CD4-positive, CD25-positive, alpha-beta regulatory T cell (primary cell): ENCODE results near the gene PRIM1. TPM values are rescaled to one million over a fixed set of nuclear protein-coding genes. Genes with fewer than 3 reads are reported as not detected.
"Not testable (repeated sequence)": the region's sequence is repeated elsewhere in the genome, so short reads cannot be mapped to it uniquely, and the experiment has no call there.

ENCODE experiments used
- ATAC-seq, 2 donors: fragments of 150-1000 bp; cut with Tn5 transposase; one replicate each; pipeline ENCODE4 v1.10.0; 2021; ENCODE audit warnings: low read depth in 2 of 2, moderate number of reproducible peaks in 2 of 2, moderate library complexity in 1 of 2
- DNase-seq, 3 donors: peaks; one replicate each; pipeline versions ENCODE4 v3.0.0 to v3.0.0-alpha.2; 2012 to 2022; ENCODE audit warnings: mixed read lengths in 1 of 3
- H3K27ac ChIP-seq: one replicate; pipeline ENCODE4 v1.7.0; 2013; ENCODE audit warnings: mild to moderate bottlenecking, low read length; ENCODE audit not compliant: insufficient read depth, poor library complexity, severe bottlenecking
- H3K27me3 ChIP-seq: one replicate; pipeline ENCODE4 v1.7.0; 2013; ENCODE audit warnings: low read length; ENCODE audit not compliant: control insufficient read depth, insufficient read depth
- H3K36me3 ChIP-seq: one replicate; pipeline ENCODE4 v1.7.0; 2013; ENCODE audit warnings: mild to moderate bottlenecking, low read length, moderate library complexity; ENCODE audit not compliant: control insufficient read depth, insufficient read depth
- H3K4me1 ChIP-seq: 2 replicates; pipeline ENCODE4 v1.7.0; 2013; ENCODE audit warnings: mild to moderate bottlenecking, low read length; ENCODE audit not compliant: insufficient read depth, control insufficient read depth, poor library complexity, severe bottlenecking
- H3K4me3 ChIP-seq: one replicate; pipeline ENCODE4 v1.7.0; 2013; ENCODE audit warnings: low read depth, mild to moderate bottlenecking, low read length, moderate library complexity
- H3K9me3 ChIP-seq, 2 experiments: 1 replicate in 1 of 2; 2 replicates in 1 of 2; pipeline ENCODE4 v1.7.0; 2013; ENCODE audit warnings: low read length in 2 of 2, mild to moderate bottlenecking in 1 of 2, moderate library complexity in 1 of 2; ENCODE audit not compliant: control insufficient read depth in 2 of 2
- H3K27ac Mint-ChIP-seq, 3 donors: one replicate each; pipeline ENCODE4 v1.8.0; 2020 to 2022; ENCODE audit warnings: mild to moderate bottlenecking in 3 of 3, mixed read lengths in 3 of 3, moderate library complexity in 2 of 3
- H3K27me3 Mint-ChIP-seq: one replicate; pipeline ENCODE4 v1.8.0; 2022; ENCODE audit warnings: mild to moderate bottlenecking, mixed read lengths
- H3K36me3 Mint-ChIP-seq: one replicate; pipeline ENCODE4 v1.8.0; 2020; ENCODE audit warnings: mixed read lengths
- H3K4me1 Mint-ChIP-seq, 4 donors: one replicate each; pipeline ENCODE4 v1.8.0; 2020 to 2022; ENCODE audit warnings: mixed read lengths in 4 of 4, mild to moderate bottlenecking in 1 of 4
- H3K4me3 Mint-ChIP-seq, 4 donors: one replicate each; pipeline ENCODE4 v1.8.0; 2020 to 2022; ENCODE audit warnings: mild to moderate bottlenecking in 4 of 4, mixed read lengths in 4 of 4, moderate library complexity in 3 of 4
- H3K9me3 Mint-ChIP-seq, 7 donors: one replicate each; pipeline ENCODE4 v1.8.0; 2020 to 2022; ENCODE audit warnings: mixed read lengths in 7 of 7, mild to moderate bottlenecking in 3 of 7, moderate library complexity in 2 of 7
- polyA plus RNA-seq, 4 donors: library from polyadenylated mRNA; unstranded; fragments of 300-500 nt; fragmentation: Illumina TruSeq; gene quantifications; one replicate each; pipeline ENCODE4 v1.2.3, GENCODE V29; 2021
- total RNA-seq: library from RNA; stranded (reverse); gene quantifications from one replicate; pipeline ENCODE4 v1.2.3, GENCODE V29; 2022

The PRIM1 gene
- total RNA-seq, result 15.1 TPM
- 10 to 100 TPM; 34.8 to 46.1 (median 36.9) TPM for polyA plus RNA-seq

GRCh38 chr12:56751712-56752598, at the start of gene PRIM1:
Gene PRIM1 (minus strand): TSS chr12:56752323. CDS start chr12:56752298, 25 bp downstream.
- H3K4me3 Mint-ChIP-seq, result peak within 1 kb of the TSS; percentile 93 to 99 (median 97)
- H3K27me3 Mint-ChIP-seq, result peaks cover 5% of the 10 kb centered on the region
- no peaks in the 10 kb centered on the region for H3K27me3 ChIP-seq
- peak within 1 kb of the TSS; percentile 97 for H3K4me3 ChIP-seq
- peak; percentile 83 to 86 for ATAC-seq
- peaks cover 10% of the 10 kb centered on the region for H3K36me3 ChIP-seq
- H3K9me3 ChIP-seq, result no peaks in the 10 kb centered on the region
- peaks cover 21 to 43% (median 37%) of the 10 kb centered on the region in 4 donors for H3K4me1 Mint-ChIP-seq
- DNase-seq, result peak; percentile 80 to 90 (median 80)
- peaks cover 12% of the 10 kb centered on the region for H3K4me1 ChIP-seq
- H3K36me3 Mint-ChIP-seq, result peaks cover 24% of the 10 kb centered on the region
- no peaks in the 10 kb centered on the region for H3K9me3 Mint-ChIP-seq
- H3K27ac Mint-ChIP-seq, result peak within 1 kb of the TSS; percentile 95 to 96 (median 95)
- peak within 1 kb of the TSS; percentile 86 for H3K27ac ChIP-seq

DNA sequence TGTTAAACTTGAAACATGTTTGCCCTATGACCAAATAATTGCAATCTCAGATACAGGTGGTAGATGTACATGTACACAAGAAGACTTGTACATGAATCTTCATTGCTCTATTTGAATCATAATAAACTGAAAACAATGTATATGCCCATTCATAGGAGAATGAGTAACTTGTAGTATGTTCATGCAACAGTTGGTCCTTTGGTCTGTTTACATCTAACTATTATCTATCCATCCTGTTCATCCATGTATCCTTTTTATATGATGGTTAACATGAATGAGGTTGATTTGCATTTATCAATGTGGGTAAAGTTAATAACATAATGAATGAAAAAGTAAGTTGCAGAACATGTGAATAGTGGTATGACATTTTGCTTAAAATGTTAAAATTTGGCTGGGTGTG, 48.1 kb upstream of the PRIM1 start:
- no peaks in the 10 kb centered on the region for H3K36me3 Mint-ChIP-seq
- Histone ChIP-seq H3K36me3 (no peaks in the 10 kb centered on the region), H3K9me3 (no peaks in the 10 kb centered on the region), H3K4me1 (no peaks in the 10 kb centered on the region), H3K4me3 (no peak overlapping the region), H3K27ac (no peak overlapping the region), H3K27me3 (peaks cover 2% of the 10 kb centered on the region)
- peaks cover 0 to 1% (median 0%) of the 10 kb centered on the region in 7 donors for H3K9me3 Mint-ChIP-seq
- no peak overlapping the region for H3K4me3 Mint-ChIP-seq
- no peaks in the 10 kb centered on the region for H3K4me1 Mint-ChIP-seq
- no peak overlapping the region for H3K27ac Mint-ChIP-seq
- DNase-seq (no peak), ATAC-seq (no peak)
- no peaks in the 10 kb centered on the region for H3K27me3 Mint-ChIP-seq

- not testable (repeated sequence) for H3K4me3 ChIP-seq, H3K4me3 Mint-ChIP-seq, H3K4me1 Mint-ChIP-seq, H3K4me1 ChIP-seq, H3K36me3 ChIP-seq, DNase-seq, H3K27ac ChIP-seq, H3K9me3 ChIP-seq, H3K27me3 ChIP-seq, H3K9me3 Mint-ChIP-seq, H3K36me3 Mint-ChIP-seq, ATAC-seq, H3K27me3 Mint-ChIP-seq
- H3K27ac Mint-ChIP-seq, result peak overlapping the region in 1 of 3 donors; percentile 5
Observed at GRCh38 chr12:56799345-56799744, 47.2 kb upstream of the PRIM1 start.

DNA sequence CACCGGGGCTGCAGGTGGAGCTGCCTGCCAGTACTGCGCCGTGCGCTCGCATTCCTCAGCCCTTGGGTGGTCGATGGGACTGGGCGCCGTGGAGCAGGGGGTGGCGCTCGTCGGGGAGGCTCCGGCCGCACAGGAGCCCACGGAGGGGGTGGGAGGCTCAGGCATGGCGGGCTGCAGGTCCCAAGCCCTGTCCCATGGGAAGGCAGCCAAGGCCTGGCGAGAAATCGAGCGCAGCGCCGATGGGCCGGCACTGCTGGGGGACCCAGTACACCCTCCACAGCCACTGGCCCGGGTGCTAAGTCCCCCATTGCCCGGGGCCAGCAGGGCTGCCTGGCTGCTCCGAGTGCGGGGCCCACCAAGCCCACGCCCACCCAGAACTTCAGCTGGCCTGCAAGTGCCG, 43.7 kb upstream of the PRIM1 start:
- H3K27ac Mint-ChIP-seq, ATAC-seq, H3K4me3 ChIP-seq, H3K27me3 ChIP-seq, H3K27me3 Mint-ChIP-seq, H3K4me1 Mint-ChIP-seq, H3K36me3 Mint-ChIP-seq, DNase-seq, H3K4me1 ChIP-seq, H3K9me3 ChIP-seq, H3K36me3 ChIP-seq, H3K27ac ChIP-seq, H3K9me3 Mint-ChIP-seq, H3K4me3 Mint-ChIP-seq: not testable (repeated sequence)

DNA sequence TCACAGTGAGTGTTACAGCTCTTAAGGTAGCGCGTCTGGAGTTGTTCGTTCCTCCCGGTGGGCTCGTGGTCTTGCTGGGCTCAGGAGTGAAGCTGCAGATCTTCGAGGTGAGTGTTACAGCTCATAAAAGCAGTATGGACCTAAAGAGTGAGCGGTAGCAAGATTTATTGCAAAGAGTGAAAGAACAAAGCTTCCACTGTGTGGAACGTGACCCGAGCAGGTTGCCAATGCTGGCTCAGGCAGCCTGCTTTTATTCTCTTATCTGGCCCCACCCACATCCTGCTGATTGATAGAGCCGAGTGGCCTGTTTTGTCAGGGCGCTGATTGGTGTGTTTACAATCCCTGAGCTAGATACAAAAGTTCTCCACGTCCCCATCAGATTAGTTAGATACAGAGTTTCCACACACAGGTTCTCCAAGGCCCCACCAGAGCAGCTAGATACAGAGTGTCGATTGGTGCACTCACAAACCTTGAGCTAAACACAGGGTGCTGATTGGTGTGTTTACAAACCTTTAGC, 43.0 kb upstream of the PRIM1 start:
- not testable (repeated sequence) for DNase-seq, H3K36me3 ChIP-seq, H3K9me3 Mint-ChIP-seq, ATAC-seq, H3K4me1 ChIP-seq, H3K4me1 Mint-ChIP-seq, H3K4me3 ChIP-seq, H3K36me3 Mint-ChIP-seq, H3K27me3 Mint-ChIP-seq, H3K9me3 ChIP-seq, H3K27ac ChIP-seq, H3K27me3 ChIP-seq
- Mint-ChIP-seq H3K27ac (peak overlapping the region in 1 of 3 donors; percentile 24), H3K4me3 (peak overlapping the region in 2 of 4 donors; percentile 72 to 73)

- not testable (repeated sequence) for H3K27me3 ChIP-seq
Observed at GRCh38 chr12:56793124-56793523, 41.0 kb upstream of the PRIM1 start.

DNA sequence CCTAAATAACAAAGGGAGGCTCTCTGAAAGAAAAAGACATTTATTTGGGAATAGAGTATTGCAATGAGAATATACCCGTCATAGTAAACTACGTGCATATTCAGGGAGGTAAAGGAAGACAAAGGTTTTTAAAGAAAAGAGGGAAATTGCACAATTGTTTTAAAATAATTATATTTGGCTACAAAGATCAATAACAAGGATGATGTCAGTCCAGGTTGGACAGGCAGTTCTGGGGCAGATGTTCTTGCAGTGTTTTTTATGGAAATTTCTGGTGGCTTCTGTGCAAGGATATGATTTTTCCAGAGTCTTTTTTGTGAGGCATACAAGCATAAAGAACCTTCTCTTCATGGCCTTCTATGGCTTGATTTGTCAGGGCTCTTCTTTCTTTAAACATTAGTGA, 40.6 kb upstream of the PRIM1 start:
- no peaks in the 10 kb centered on the region for H3K36me3 Mint-ChIP-seq
- no peaks in the 10 kb centered on the region for H3K9me3 Mint-ChIP-seq
- ATAC-seq (no peak), DNase-seq (no peak)
- Histone ChIP-seq H3K27me3 (no peaks in the 10 kb centered on the region), H3K9me3 (no peaks in the 10 kb centered on the region), H3K4me3 (no peak overlapping the region), H3K36me3 (no peaks in the 10 kb centered on the region), H3K4me1 (no peaks in the 10 kb centered on the region), H3K27ac (no peak overlapping the region)
- no peak overlapping the region for H3K4me3 Mint-ChIP-seq
- no peaks in the 10 kb centered on the region for H3K4me1 Mint-ChIP-seq
- peaks cover 9% of the 10 kb centered on the region for H3K27me3 Mint-ChIP-seq
- no peak overlapping the region for H3K27ac Mint-ChIP-seq

More at GRCh38 chr12:56793124-56793523, 41.0 kb upstream of the PRIM1 start:
- not testable (repeated sequence) for H3K4me1 ChIP-seq, ATAC-seq, H3K4me3 Mint-ChIP-seq, DNase-seq, H3K9me3 ChIP-seq, H3K4me3 ChIP-seq, H3K27ac Mint-ChIP-seq, H3K9me3 Mint-ChIP-seq, H3K27me3 Mint-ChIP-seq, H3K27ac ChIP-seq, H3K4me1 Mint-ChIP-seq, H3K36me3 Mint-ChIP-seq, H3K36me3 ChIP-seq

GRCh38 chr12:56789429-56789828, 37.3 kb upstream of the PRIM1 start:
- H3K27me3 Mint-ChIP-seq, H3K4me3 Mint-ChIP-seq, DNase-seq, H3K27ac Mint-ChIP-seq, ATAC-seq, H3K27ac ChIP-seq, H3K36me3 ChIP-seq, H3K4me1 Mint-ChIP-seq, H3K4me1 ChIP-seq, H3K27me3 ChIP-seq, H3K4me3 ChIP-seq, H3K9me3 ChIP-seq, H3K9me3 Mint-ChIP-seq, H3K36me3 Mint-ChIP-seq: not testable (repeated sequence)
